Limb (tissue), 2 donors: ENCODE data around the gene GPRC5B.

Source experiments
- DNase-seq, 2 donors: peaks; one replicate each; pipeline ENCODE4 v3.0.0-alpha.2; 2016; ENCODE audit errors: extremely low spot score in 2 of 2

The GPRC5B gene

GRCh38 chr16:19874026-19874425, 10.6 kb downstream of the GPRC5B start:
- no peak for DNase-seq

DNA sequence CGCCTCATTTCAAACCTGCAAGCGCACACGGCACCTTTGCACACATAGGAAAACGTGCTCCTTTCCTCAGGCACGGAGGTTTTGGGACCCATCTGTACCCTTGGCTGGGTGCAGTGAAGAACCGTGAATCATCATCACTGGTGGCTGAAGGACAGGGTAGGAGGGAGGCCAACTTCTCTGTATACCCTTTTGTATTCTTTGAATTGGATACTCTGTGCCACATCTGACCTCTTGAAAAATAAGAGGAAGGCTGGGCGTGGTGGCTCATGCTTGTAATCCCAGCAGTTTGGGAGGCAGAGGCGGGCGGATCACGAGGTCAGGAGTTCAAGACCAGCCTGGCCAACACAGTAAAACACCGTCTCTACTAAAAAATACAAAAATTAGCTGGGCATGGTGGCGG, 11.7 kb downstream of the GPRC5B start:
- DNase-seq: no peak

- no peak for DNase-seq
Observed at GRCh38 chr16:19872179-19872863, 12.3 kb downstream of the GPRC5B start.

DNA sequence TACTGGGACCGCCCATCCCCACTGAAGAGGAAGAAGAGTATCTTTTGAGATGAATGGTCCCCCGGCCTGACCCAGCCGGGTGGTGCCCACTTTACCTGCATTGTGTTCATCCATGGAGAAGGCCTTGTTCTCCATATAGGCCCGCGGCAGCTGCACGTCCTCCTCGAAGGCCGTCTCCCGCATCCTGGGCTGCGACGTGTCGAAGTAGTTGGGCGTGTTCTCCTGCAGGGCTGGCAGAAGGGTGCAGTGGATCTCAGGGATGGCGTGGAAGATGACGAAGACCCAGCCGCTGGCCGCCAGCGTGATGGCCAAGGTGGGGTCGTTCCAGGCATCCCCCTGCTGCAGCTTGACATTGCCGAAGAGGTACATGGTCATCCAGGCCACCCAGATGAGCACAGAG, 12.9 kb downstream of the GPRC5B start:
- no peak for DNase-seq

- no peak for DNase-seq
Observed at GRCh38 chr16:19868421-19868820, 16.2 kb downstream of the GPRC5B start.

DNA sequence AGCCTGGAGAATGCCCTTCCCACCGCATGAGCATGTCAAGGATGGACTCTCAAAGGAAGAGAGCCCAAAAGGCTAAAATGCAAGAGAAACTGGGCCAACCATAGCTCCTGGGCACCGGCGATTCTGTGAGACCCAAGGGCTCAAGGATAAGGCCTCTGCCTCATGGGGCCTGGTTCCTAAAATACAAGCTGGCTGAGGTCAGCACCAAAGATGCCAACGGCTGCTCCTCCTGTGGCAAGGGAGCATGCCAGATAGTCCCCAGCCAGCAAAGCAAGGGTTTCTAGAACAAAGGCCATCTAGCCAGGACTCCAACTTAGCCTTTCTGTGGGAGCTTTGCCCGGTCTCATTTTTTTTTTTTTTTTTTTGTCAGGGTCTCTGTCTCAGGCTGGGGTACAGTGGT, 20.1 kb downstream of the GPRC5B start:
- no peak for DNase-seq

- no peak for DNase-seq
Observed at GRCh38 chr16:19863990-19864389, 20.7 kb downstream of the GPRC5B start.

GRCh38 chr16:19861811-19862327, 22.8 kb downstream of the GPRC5B start:
- DNase-seq: no peak

DNA sequence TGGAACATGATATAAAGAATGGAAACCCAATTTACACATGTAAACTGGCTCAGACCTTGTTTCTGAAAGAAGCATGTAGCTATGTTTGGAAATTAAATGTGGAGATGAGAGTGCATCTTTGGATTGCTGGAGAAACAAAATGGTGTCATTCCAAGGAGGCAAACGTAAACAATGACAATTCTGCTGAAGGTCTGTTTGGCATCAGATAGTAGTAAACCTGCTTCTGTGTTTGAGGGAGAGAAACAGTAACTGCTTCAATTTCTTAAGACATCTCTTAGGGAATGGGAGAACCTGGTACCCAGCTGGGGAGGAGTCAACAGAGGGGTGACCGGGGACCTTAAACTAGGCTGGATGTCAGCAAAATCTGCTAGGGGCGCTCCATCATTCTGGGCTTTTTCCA, 23.5 kb downstream of the GPRC5B start:
- no peak for DNase-seq

DNA sequence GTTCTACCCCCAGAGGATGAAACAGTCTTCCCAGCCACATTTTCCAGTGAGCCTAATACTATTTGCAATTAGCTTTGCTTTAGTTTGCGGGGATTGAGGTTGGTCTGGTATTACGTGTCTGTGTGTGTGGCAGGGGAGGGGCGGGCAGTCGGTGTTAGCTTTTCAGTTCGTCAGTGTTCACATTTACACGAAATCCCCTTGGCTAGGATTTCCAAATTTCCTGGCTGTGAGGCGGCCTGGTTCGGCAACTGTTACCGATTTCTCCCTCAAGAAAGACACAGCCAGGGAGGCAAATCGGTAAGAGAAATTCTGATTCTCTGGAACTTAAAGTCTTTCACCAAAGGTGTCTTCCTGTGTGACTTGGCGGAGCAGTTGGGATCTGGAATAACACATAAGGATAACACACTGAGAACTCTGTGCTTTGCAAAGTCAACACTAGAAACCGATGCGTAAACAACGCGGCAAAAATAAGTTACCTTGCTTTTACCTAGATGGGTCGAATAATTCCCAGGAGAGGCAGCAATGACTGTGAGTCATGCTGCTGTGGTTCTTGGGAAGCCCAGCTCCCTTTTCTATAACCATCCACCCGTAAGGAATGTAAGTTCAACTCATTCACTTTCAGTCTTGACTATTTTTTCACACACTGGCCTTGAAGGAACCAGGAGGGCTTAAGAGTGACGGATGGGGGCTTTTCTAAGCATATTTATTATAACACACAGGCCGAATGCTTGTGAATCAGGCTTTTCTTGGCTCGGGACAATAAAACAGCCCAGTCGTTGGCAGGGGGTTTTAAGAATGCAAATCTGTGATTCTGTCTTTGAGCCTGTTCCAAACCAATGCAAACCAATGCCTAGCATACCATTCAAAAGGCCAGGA, 24.2 kb downstream of the GPRC5B start:
- DNase-seq: no peak

DNA sequence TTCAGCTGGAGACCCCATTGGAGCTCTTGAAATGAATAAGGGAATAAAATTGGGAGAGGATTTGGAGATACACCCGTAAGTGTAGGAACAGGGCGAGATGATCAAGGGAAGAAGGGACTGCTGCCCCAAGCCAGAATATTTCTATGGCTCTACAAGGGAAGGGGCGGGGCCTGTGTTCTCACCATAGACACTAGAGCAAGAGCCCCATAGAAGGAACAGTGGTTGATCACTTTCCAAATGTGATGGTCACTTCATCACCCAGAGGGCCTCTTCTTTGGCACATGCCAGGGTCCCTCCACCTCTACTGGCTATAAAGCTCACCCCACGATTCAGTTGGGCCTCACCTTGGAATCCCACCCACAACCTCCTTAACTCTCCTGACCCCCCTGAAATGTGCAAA, 25.0 kb downstream of the GPRC5B start:
- DNase-seq: no peak

DNA sequence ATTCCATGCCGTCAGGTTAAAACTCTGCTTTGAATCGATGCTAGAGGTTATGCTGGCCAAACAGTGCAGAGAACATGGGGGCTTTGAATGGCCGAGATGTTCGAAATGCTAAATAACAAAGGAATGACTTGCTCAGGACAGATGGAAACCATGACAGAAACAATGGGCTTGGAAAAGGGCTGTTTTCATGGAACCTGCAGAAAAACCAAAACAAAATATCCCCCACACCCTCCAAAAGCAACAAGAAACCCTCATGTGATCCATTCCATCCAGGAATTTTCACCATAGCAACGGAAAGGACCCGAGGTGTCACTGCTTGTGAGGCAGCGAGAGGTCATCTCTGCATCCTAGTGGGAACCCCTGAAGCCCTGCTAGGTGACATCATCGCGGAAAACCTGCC, 25.5 kb downstream of the GPRC5B start:
- no peak for DNase-seq

DNA sequence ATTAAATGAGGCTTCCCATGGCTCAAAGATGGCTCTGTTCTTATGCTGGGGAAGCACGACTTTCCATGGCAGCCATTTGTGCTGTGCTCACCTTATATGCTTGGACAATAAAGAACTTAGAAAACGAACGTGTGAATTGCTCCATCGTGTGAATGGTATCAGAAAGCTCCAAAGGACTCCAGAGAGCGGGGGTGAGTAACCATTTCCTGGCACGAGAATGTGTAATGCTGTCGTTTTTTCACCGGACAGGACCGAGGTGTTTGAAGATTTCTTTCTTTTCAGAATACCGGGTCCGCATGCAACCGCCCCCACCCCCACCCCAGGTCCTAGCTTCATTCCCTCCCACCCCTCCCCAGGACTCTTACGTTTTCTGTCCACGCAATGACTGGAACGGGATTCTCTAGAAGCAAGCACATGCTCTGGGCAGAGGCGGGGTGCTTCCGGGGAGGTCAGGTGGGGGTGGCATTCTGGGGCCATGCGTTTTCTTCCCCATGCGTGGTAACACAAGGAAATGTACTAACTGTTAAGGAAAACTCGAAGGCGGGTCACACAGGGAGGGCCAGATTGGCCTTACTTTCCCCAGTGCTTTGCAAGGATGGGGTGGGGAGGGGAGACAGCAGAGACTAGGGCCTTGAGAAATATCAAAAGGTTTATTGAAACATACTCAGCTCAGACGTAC, 26.2 kb downstream of the GPRC5B start:
- no peak for DNase-seq

DNA sequence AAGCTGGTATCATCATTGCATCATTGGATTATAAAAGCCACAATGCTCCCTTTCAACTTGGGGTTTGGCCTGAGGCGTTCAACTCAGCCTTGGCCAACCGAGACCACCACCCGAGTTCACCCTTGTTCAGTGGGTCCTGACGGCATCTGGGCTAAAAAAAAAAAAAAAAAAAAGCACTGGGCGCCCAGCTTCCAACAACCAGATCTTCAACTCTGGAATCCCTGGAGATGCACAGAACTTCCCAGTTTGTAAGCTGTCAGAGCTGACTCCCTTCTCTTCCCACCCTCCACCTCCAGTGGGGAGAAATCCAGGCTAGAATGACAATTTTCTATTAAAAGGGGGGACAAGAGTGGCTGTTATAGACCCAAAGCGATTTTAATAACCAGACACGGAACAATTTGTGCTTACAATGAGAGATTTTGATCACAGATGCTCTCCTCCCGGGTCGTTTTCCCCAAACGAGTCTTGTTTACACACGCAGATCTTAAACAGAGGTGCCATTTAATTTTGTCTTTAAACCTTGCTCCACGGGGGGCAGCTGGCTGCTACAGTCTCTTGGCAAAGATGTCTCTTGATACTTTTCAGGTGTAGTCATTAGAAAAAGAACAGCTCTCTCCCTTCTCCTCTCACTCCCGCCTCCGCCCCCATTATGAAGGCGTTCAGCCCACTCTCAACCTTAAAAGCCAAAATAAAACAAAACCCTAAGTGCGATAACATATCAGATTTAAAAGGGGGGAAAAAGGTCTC, 26.9 kb downstream of the GPRC5B start:
- DNase-seq: no peak

DNA sequence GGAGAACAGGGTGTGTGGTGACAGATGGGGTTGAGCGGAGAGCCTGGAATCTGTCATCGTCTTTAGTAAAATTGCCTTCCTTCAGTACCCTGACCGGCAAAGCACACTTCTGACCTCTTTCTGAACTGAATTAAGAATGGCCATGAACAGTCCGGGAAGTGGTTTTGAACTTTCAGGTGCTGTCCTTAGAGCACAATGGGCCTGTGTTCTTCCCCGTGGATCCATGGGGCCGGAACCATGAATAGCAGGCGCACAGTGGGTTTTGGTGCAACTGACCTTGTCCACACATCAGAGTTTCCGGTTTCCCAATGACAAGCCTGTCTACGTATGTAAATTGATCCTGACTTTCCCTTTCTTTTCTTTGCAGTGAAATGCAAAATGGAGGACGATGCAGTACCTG, 28.5 kb downstream of the GPRC5B start:
- no peak for DNase-seq

- DNase-seq: no peak
Observed at GRCh38 chr16:19854543-19854876, 30.1 kb downstream of the GPRC5B start.

DNA sequence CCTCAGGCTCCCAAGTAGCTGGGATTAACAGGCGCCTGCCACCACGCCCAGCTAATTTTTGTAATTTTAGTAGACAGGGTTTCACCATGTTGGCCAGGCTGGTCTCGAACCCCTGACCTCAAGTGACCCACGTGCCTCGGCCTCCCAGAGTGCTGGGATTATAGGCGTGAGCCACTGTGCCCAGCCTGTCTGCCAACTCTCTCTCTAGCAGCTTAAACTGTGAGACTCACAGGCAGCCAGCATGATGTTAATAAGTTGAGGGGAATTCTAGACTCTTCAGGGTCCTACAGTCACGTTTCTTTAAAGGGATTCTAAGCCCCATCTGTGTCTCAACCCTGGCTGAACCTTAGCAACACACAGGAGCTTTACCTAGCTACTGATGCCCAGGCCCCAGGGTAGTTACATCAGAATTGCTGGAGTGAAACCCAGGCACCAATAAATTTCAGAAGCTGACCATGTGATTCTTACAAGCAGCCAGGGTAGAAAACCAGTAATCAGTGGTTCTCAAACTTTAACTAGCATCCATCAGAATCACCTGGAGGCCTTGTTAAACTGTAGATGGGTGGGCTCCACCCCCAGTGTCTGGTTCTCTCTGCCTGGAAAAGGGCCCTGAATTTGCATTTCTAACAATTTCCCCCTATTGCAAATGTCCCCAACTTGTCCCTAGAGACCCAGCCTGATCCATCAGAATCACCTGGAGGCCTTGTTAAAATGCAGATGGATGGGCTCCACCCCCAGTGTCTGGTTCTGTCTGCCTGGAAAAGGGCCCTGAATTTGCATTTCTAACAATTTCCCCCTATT, 30.7 kb downstream of the GPRC5B start:
- DNase-seq: no peak

DNA sequence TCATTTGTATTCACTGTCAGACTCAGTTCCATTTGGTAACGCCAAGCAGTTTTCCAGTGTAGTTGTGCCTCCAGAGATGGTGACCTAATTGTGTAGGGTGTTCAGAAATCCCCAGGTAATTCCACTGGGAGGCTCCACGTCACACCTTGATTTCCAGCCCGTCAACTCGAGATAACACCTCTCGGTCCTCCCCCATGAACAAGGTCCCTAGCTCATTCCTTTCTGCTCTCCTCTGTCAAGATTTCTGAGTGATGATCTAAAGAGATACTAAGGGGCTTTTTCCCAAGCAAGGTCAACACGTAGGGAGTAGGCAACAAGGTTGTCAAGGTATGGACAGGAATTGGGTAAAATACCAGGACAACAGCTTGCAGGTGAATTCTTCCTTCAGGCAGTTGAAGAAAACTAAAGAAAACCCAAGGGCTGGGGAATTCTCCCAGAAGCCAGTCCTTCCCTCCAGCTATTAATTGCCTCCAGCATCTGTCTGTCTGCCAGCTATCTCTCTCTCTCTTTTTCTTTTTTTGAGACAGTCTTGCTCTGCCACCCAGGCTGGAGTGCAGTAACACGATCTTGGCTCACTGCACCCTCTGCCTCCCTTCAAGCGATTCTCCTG, 31.4 kb downstream of the GPRC5B start:
- DNase-seq: no peak

GRCh38 chr16:19851476-19851875, 33.2 kb downstream of the GPRC5B start:
- DNase-seq: no peak

DNA sequence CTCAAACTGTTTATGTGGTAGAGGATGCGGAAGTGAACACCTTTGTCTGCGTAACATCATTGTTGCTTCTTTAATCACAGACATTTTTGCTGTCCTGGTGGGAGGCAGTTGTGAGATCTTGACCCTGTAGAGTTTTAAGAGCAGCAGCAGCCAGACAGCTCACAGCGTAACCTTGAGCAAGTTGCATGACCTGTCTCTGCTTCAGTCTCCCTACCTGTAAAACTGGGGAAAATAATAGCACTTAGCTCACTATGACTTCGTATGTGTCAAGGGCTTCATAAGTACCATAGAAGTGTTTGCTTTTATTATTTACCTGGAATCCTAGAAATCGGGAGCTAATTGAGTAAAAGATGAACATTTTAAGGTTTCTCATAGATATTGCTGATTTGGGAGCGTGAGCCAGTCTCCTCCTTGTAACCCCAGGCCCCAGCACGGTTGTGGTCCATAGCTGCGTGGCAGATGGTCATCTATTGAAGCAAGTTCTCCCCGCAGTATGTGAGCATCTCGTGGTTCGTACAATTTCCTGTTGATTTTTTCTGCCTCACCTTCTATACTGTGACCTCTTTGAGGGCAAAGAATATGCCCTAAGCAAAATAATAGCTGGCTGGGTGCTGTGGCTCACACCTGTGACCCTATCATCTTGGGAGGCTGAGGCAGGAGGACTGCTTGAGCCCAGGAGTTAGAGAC, 34.4 kb downstream of the GPRC5B start:
- no peak for DNase-seq
